ENCODE data around the gene MARK1.

- TF ChIP-seq FOXA1 (IDR thresholded peaks at IDR 0.05) (no peak), BHLHE40 (IDR thresholded peaks at IDR 0.05; ENCODE audit: borderline replicate concordance) (no peak), FOXM1 (IDR thresholded peaks at IDR 0.05; ENCODE audit: borderline replicate concordance) (no peak), ZNF384 (IDR thresholded peaks at IDR 0.05) (no peak), TARDBP (IDR thresholded peaks at IDR 0.05) (no peak), CTBP1 (IDR thresholded peaks at IDR 0.05; ENCODE audit: borderline replicate concordance) (no peak), PKNOX1 (IDR thresholded peaks at IDR 0.05) (no peak), FOXK2 (IDR thresholded peaks at IDR 0.05) (no peak), HDGF (IDR thresholded peaks at IDR 0.05; ENCODE audit: borderline replicate concordance) (no peak), ARNT (IDR thresholded peaks at IDR 0.05) (no peak), SUZ12 (IDR thresholded peaks at IDR 0.05) (no peak), NFRKB (IDR thresholded peaks at IDR 0.05) (no peak)
Observed at GRCh38 chr1:220563564-220563963, 35.6 kb downstream of the MARK1 start.

All from HEK293T (cell line).